Measurements from ENCODE around the gene DDX43.

The DDX43 gene

GRCh38 chr6:73394577-73395354 lies at the start of gene DDX43:
DDX43 (plus strand) TSS chr6:73394828; CDS start chr6:73394906, 78 bp downstream.
- H3K27me3 ChIP-seq (ENCODE audit: insufficient read depth, low read length): no peaks in the 10 kb centered on the region
- no peak within 1 kb of the TSS for H3K4me2 ChIP-seq (ENCODE audit: low read length)
- TF ChIP-seq EZH2 (IDR thresholded peaks at IDR 0.05; ENCODE audit: borderline replicate concordance, low read length) (no peak), CTCF (IDR thresholded peaks at IDR 0.05; ENCODE audit: low read length) (no peak)
- no peaks in the 10 kb centered on the region for H3F3A ChIP-seq (ENCODE audit: insufficient read depth, low read length)
- no peak within 1 kb of the TSS for H3K27ac ChIP-seq (ENCODE audit: low read depth, low read length, poor library complexity, severe bottlenecking)
- H3K4me3 ChIP-seq (ENCODE audit: low read depth, low read length, poor library complexity, severe bottlenecking): no peak within 1 kb of the TSS
- H3K36me3 ChIP-seq (ENCODE audit: insufficient read depth, low read length): no peaks in the 10 kb centered on the region
- no peak within 1 kb of the TSS for H2AFZ ChIP-seq (ENCODE audit: low read length)
- no peaks in the 10 kb centered on the region for H3K79me2 ChIP-seq (ENCODE audit: insufficient read depth, low read length)
- H4K20me1 ChIP-seq (ENCODE audit: insufficient read depth, low read length): no peaks in the 10 kb centered on the region
- no peaks in the 10 kb centered on the region for H3K9me3 ChIP-seq (ENCODE audit: low read length)
- H3K9ac ChIP-seq (ENCODE audit: low read length): no peak within 1 kb of the TSS
- no peaks in the 10 kb centered on the region for H3K4me1 ChIP-seq (ENCODE audit: insufficient read depth, low read length, severe bottlenecking)
- no peaks in the 10 kb centered on the region for H3K9me2 ChIP-seq (ENCODE audit: low read depth, low read length)

- Histone ChIP-seq H2AFZ (ENCODE audit: low read length) (no peak overlapping the region), H3K27ac (ENCODE audit: low read depth, low read length, poor library complexity, severe bottlenecking) (no peak overlapping the region), H3K4me2 (ENCODE audit: low read length) (no peak overlapping the region), H3K79me2 (ENCODE audit: insufficient read depth, low read length) (no peaks in the 10 kb centered on the region), H3K4me1 (ENCODE audit: insufficient read depth, low read length, severe bottlenecking) (no peaks in the 10 kb centered on the region), H4K20me1 (ENCODE audit: insufficient read depth, low read length) (no peaks in the 10 kb centered on the region), H3K27me3 (ENCODE audit: insufficient read depth, low read length) (no peaks in the 10 kb centered on the region), H3K9me3 (ENCODE audit: low read length) (no peaks in the 10 kb centered on the region), H3K4me3 (ENCODE audit: low read depth, low read length, poor library complexity, severe bottlenecking) (no peak overlapping the region), H3F3A (ENCODE audit: insufficient read depth, low read length) (no peaks in the 10 kb centered on the region), H3K9ac (ENCODE audit: low read length) (no peak overlapping the region), H3K9me2 (ENCODE audit: low read depth, low read length) (no peaks in the 10 kb centered on the region), H3K36me3 (ENCODE audit: insufficient read depth, low read length) (no peaks in the 10 kb centered on the region; the same call in 1 of the 2 replicates)
- TF ChIP-seq EZH2 (IDR thresholded peaks at IDR 0.05; ENCODE audit: borderline replicate concordance, low read length) (no peak), CTCF (IDR thresholded peaks at IDR 0.05; ENCODE audit: low read length) (no peak)
These were observed 46.0 kb upstream of the DDX43 start for GRCh38 chr6:73348550-73349204.

GRCh38 chr6:73349311-73349710 lies 45.3 kb upstream of the DDX43 start:
- TF ChIP-seq EZH2 (IDR thresholded peaks at IDR 0.05; ENCODE audit: borderline replicate concordance, low read length): no peak
- TF ChIP-seq CTCF (IDR thresholded peaks at IDR 0.05; ENCODE audit: low read length): no peak
- no peak overlapping the region for H2AFZ ChIP-seq (ENCODE audit: low read length)
- H3F3A ChIP-seq (ENCODE audit: insufficient read depth, low read length): no peaks in the 10 kb centered on the region
- H3K9me2 ChIP-seq (ENCODE audit: low read depth, low read length): no peaks in the 10 kb centered on the region
- no peaks in the 10 kb centered on the region for H3K79me2 ChIP-seq (ENCODE audit: insufficient read depth, low read length)
- H4K20me1 ChIP-seq (ENCODE audit: insufficient read depth, low read length): no peaks in the 10 kb centered on the region
- H3K4me3 ChIP-seq (ENCODE audit: low read depth, low read length, poor library complexity, severe bottlenecking): no peak overlapping the region
- H3K27me3 ChIP-seq (ENCODE audit: insufficient read depth, low read length): no peaks in the 10 kb centered on the region
- no peak overlapping the region for H3K27ac ChIP-seq (ENCODE audit: low read depth, low read length, poor library complexity, severe bottlenecking)
- no peaks in the 10 kb centered on the region for H3K4me1 ChIP-seq (ENCODE audit: insufficient read depth, low read length, severe bottlenecking)
- no peaks in the 10 kb centered on the region for H3K9me3 ChIP-seq (ENCODE audit: low read length)
- no peaks in the 10 kb centered on the region; the same call in 1 of the 2 replicates for H3K36me3 ChIP-seq (ENCODE audit: insufficient read depth, low read length)
- H3K9ac ChIP-seq (ENCODE audit: low read length): no peak overlapping the region
- H3K4me2 ChIP-seq (ENCODE audit: low read length): no peak overlapping the region

Data from OCI-LY1 (cell line).